ENCODE results near the gene RNF186.
"Not testable (repeated sequence)": the region's sequence is repeated elsewhere in the genome, so short reads cannot be mapped to it uniquely, and the experiment has no call there.

RNF186 gene

GRCh38 chr1:19824036-19824435, 9.0 kb upstream of the RNF186 start:
- no peak for DNase-seq

- no peak for DNase-seq
These were observed 4.6 kb upstream of the RNF186 start for GRCh38 chr1:19819701-19820100.

GRCh38 chr1:19818324-19818723, 3.2 kb upstream of the RNF186 start:
- no peak for DNase-seq

GRCh38 chr1:19817160-19817559, 2.1 kb upstream of the RNF186 start:
- DNase-seq = no peak

GRCh38 chr1:19816737-19817086, 1.6 kb upstream of the RNF186 start:
- not testable (repeated sequence) for DNase-seq

- no peak for DNase-seq
These were observed 986 bp upstream of the RNF186 start for GRCh38 chr1:19815801-19816736.

GRCh38 chr1:19814244-19814661, 830 bp downstream of the RNF186 start:
- DNase-seq = no peak

GRCh38 chr1:19813643-19813960, 1.5 kb downstream of the RNF186 start:
- no peak for DNase-seq

- DNase-seq = no peak
These were observed 2.0 kb downstream of the RNF186 start for GRCh38 chr1:19812875-19813642.

- DNase-seq = peak; percentile 56
These were observed 3.8 kb downstream of the RNF186 start for GRCh38 chr1:19811206-19811851.

- no peak for DNase-seq
These were observed 5.9 kb downstream of the RNF186 start for GRCh38 chr1:19809044-19809750.

- DNase-seq = no peak
These were observed 6.7 kb downstream of the RNF186 start for GRCh38 chr1:19808351-19808750.

- DNase-seq = no peak
These were observed 10.2 kb downstream of the RNF186 start for GRCh38 chr1:19804831-19805251.

- DNase-seq = no peak
These were observed 12.8 kb downstream of the RNF186 start for GRCh38 chr1:19802269-19802668.

GRCh38 chr1:19800076-19800804, 14.8 kb downstream of the RNF186 start:
- DNase-seq = peak; percentile 50

GRCh38 chr1:19799230-19800075, 15.6 kb downstream of the RNF186 start, which contains the start of gene TMCO4:
TSS of gene TMCO4 (minus strand) at chr1:19799916. CDS start at chr1:19780758, 19,158 bp downstream.
- DNase-seq = peak; percentile 58

- no peak for DNase-seq
These were observed 16.4 kb downstream of the RNF186 start for GRCh38 chr1:19798486-19799229.

- DNase-seq = no peak
These were observed 17.3 kb downstream of the RNF186 start for GRCh38 chr1:19797827-19798226.

- DNase-seq = no peak
These were observed 20.5 kb downstream of the RNF186 start for GRCh38 chr1:19794583-19794982.

GRCh38 chr1:19793360-19794046, 21.6 kb downstream of the RNF186 start:
- DNase-seq = no peak

Measured in stimulated activated CD4-positive, alpha-beta T cell treated with anti-CD3 and anti-CD28 coated beads, Interleukin-4, amount 100 ng/mL, for 1 hour (primary cell).